Uterus (tissue), 4 donors: ENCODE data around the gene FZD1. TPM values are rescaled to one million over a fixed set of nuclear protein-coding genes. Genes with fewer than 3 reads are reported as not detected.

ENCODE experiments used
- DNase-seq, 2 donors: peaks; one replicate each; pipeline ENCODE4 v3.0.0-alpha.2; 2019 to 2020
- H3K27ac ChIP-seq, 2 donors: fragments of 200-600 bp; sonication (generic); 1 replicate in 1 of 2; 2 replicates in 1 of 2; pipeline ENCODE4 v1.5.1; 2016 to 2018
- H3K27me3 ChIP-seq, 2 donors: fragments of 200-600 bp; sonication (generic); one replicate each; pipeline ENCODE4 v1.5.1; 2018 to 2019; ENCODE audit warnings: control low read depth in 1 of 2
- H3K36me3 ChIP-seq, 2 donors: fragments of 200-600 bp; sonication (generic); one replicate each; pipeline ENCODE4 v1.5.1; 2019; ENCODE audit warnings: control low read depth in 1 of 2
- H3K4me1 ChIP-seq, 2 donors: fragments of 200-600 bp; sonication (generic); one replicate each; pipeline ENCODE4 v1.5.1; 2018 to 2019; ENCODE audit warnings: control low read depth in 1 of 2
- H3K4me3 ChIP-seq, 2 donors: fragments of 200-600 bp; sonication (generic); 1 replicate in 1 of 2; 2 replicates in 1 of 2; pipeline ENCODE4 v1.5.1; 2018 to 2019; ENCODE audit warnings: mild to moderate bottlenecking in 1 of 2
- H3K9me3 ChIP-seq, 2 donors: fragments of 200-600 bp; sonication (generic); one replicate each; pipeline ENCODE4 v1.5.1; 2019; ENCODE audit warnings: control low read depth in 1 of 2
- CTCF ChIP-seq, 4 experiments: fragments of 200-600 bp in 2 of 4; fragments of 450-650 bp in 2 of 4; sonication (generic) in 2 of 4; IDR thresholded peaks; one replicate each; pipeline ENCODE4 v1.5.1; 2016 to 2019; ENCODE audit warnings: antibody characterized with exemption in 4 of 4, mild to moderate bottlenecking in 2 of 4, moderate library complexity in 1 of 4
- POLR2A ChIP-seq, 2 donors: fragments of 450-650 bp; IDR thresholded peaks; one replicate each; pipeline ENCODE4 v1.6.1; 2016; ENCODE audit warnings: antibody characterized with exemption in 2 of 2, mild to moderate bottlenecking in 1 of 2, moderate library complexity in 1 of 2
- intact Hi-C: fragments of 100-400 bp; cut with DNase I; formaldehyde crosslinking; loops from one replicate; pipeline ENCODE4 v1.15.1; 2023; ENCODE audit warnings: low total_unique reads
- total RNA-seq, 4 donors: library from RNA; depleted of rRNA in 3 of 4; stranded (reverse); fragments of >200 nt in 3 of 4; gene quantifications; one replicate each; pipeline versions ENCODE4 v1.1.0 to v1.2.4, GENCODE V29; 2014 to 2023
- donor health status: DM: yes; HTN: yes; CAD: no.

FZD1 gene
- total RNA-seq, 4 donors from 2014 or later = 5.0 to 39.3 (median 10.2) TPM

GRCh38 chr7:91285696-91286355 lies 21.6 kb downstream of the FZD1 start:
- H3K36me3 ChIP-seq = no peaks in the 10 kb centered on the region
- intact Hi-C loops = no loop called here
- no peak overlapping the region for H3K4me3 ChIP-seq
- no peaks in the 10 kb centered on the region for H3K9me3 ChIP-seq
- no peak for TF ChIP-seq POLR2A (IDR thresholded peaks at IDR 0.05)
- TF ChIP-seq CTCF (IDR thresholded peaks at IDR 0.05) = no peak
- no peaks in the 10 kb centered on the region for H3K27me3 ChIP-seq
- DNase-seq = no peak
- no peaks in the 10 kb centered on the region for H3K4me1 ChIP-seq
- H3K27ac ChIP-seq = no peak overlapping the region

- H3K27ac ChIP-seq = no peak overlapping the region
- intact Hi-C loops = no loop called here
- H3K4me1 ChIP-seq = no peaks in the 10 kb centered on the region
- no peak for TF ChIP-seq POLR2A (IDR thresholded peaks at IDR 0.05)
- no peak for TF ChIP-seq CTCF (IDR thresholded peaks at IDR 0.05)
- no peaks in the 10 kb centered on the region for H3K9me3 ChIP-seq
- no peak for DNase-seq
- H3K36me3 ChIP-seq = no peaks in the 10 kb centered on the region
- no peak overlapping the region for H3K4me3 ChIP-seq
- no peaks in the 10 kb centered on the region for H3K27me3 ChIP-seq
These were observed 22.2 kb downstream of the FZD1 start for GRCh38 chr7:91286432-91286831.

DNA sequence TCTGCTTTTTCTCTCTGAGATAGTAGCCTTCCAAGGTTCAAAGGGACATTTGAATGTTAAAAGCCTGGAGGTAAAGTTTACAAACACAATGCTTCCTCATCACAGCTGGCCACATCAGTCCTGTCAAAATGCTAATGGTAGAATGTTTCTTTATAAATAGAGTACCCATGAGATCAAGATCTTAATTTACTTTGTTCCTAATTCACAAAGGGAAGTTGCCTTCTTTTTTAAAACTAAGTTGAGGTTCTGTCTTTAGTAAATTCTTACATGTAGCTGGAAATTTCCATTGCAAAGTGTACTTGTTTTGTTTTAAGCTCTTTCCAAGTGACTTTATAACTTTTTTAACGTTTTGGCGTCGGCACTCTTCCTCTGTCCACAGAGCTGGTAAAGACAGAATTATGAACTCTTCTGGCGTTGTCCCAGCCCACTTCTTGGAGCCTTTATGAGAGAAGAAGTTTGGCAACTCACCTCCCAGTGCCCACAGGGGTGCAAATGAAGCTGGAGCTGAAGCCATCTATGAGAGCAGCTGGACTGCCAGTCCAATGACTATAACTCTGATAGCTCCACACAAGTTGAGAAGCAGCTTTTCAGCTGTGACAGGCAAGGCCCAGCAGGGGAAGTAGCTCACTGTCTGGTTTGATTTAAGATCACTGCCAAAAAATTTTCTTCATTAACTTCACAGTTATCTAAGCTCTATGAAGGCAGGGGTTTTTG lies 23.3 kb downstream of the FZD1 start:
- intact Hi-C loops = no loop called here
- Histone ChIP-seq H3K36me3 (no peaks in the 10 kb centered on the region), H3K27me3 (no peaks in the 10 kb centered on the region), H3K4me1 (no peaks in the 10 kb centered on the region), H3K9me3 (no peaks in the 10 kb centered on the region), H3K4me3 (no peak overlapping the region), H3K27ac (peak overlapping the region; percentile 27 to 30)
- peak in 1 of 2 donors; percentile 16 for DNase-seq
- TF ChIP-seq CTCF (IDR thresholded peaks at IDR 0.05) (no peak), POLR2A (IDR thresholded peaks at IDR 0.05) (no peak)

DNA sequence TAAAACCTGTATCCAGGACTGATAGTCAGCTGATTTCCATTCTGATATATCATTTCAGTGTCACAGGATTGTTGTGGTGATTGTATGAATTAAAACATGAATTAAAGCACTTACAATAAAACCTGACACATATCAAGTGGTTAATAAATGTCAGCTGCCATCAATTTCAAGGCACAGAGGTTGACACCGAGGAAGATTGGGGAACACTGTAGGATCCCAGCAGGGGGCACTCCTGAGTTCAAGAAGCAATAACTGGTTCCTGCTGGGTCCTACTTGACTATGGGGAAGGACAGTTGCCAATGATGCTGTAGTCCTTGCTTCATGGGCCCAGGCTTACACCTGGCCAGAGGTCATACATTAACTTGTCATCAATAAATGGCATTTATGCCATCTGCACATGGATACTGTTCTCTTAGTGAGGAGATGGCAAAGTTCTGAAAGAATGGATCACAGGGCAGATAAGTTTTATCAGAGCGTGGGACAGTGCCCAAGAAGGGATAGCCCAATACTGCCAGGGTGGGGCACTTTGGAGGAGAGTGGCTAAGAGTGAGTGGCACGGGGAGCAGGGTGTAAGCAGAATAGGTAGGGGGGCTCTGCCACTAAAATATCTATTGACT lies 24.1 kb downstream of the FZD1 start:
- Histone ChIP-seq H3K27ac (no peak overlapping the region), H3K4me3 (no peak overlapping the region), H3K9me3 (no peaks in the 10 kb centered on the region), H3K4me1 (no peaks in the 10 kb centered on the region), H3K36me3 (no peaks in the 10 kb centered on the region), H3K27me3 (no peaks in the 10 kb centered on the region)
- intact Hi-C loops = no loop called here
- no peak for TF ChIP-seq POLR2A (IDR thresholded peaks at IDR 0.05)
- no peak for TF ChIP-seq CTCF (IDR thresholded peaks at IDR 0.05)
- peak in 1 of 2 donors; percentile 19 for DNase-seq
